HG02678 (cell line): ENCODE measurements around the gene PCNX1.

ENCODE experiments used
- ATAC-seq: cut with Tn5 transposase; IDR thresholded peaks from one replicate; pipeline ENCODE4 v1.9.1; 2021; ENCODE audit warnings: mild to moderate bottlenecking, moderate library complexity; ENCODE audit not compliant: unreplicated experiment

Gene PCNX1

DNA sequence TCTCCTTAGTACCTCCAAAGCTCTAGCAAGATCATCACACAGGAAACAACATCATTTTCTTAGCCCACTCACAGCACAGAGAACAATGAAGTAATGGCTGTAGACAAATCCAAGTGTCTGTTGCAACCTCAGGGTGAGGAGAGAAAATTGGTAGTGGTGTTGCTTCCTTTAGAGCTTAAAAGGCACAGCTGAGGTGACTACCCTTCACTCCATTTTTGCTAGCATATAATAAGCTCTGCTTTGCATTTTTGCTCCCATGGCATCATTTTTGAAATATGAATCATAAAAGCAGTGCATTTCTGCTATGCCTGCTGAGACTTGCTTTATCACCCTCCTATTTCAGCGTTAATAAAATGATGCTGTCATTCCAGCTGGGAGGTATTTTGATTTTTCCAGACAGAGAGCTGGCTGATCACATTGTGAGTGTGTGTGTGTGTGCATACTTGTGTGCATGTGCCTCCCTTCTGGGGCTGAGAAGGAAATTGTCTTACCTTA, 18.5 kb upstream of the PCNX1 start:
- no peak for ATAC-seq

DNA sequence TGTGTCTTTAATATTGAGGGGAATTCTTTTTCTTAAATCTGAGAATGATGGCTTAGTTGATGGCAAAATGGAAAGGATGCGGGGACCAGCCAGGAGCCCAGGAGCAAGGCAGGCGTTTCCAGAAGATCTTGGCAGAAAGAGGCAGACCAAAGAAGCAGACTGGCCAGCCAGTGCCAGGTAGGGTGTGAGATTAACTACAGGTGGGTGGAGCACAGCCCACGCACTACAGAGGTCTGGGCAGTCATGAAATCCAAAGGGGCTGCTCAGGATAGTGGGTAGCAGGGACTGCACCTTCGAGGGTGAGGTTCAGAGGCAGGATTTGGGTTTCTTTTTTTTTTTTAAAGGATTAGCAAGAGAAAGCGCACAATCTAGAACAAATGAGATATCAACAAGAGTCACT, 17.7 kb upstream of the PCNX1 start:
- ATAC-seq, result no peak

DNA sequence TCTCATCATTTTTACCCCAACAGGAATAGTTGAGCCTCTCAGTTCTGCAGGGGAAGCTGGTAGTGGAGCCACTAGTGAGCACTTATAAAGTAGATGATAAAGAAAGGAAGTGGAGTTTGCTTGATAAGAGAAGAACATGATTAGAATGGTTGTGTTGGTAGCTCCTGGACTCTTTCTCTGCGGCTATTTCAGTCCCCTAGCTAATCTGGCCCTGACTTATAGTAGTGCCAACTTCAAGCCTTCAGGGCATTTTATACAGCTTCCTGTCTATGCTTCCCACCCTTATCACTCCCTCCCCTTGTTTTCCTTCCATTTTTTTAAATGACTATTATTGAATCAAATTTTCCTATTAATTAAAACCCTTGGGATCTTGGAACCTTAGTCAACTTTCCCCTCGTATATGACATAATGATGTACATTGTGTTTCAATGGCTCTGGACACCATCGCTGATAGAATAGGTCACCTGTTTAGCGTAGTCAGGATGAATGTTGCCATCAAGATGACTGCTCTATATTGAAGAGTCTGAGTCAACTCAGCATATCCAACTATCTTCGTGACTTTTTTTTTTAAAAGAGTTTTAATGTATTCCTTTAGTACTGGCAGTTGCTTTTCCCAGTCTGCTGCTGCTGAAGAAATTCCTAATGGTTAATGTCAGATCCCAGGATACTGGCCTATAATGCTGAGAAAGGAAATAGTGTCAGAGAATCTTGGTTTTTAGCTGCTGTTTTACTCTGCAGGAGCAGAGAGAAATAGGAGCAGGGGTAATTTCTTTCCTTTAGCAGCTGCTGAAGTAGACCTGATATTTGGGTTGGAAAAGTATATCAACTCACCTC, 16.2 kb upstream of the PCNX1 start:
- no peak for ATAC-seq

DNA sequence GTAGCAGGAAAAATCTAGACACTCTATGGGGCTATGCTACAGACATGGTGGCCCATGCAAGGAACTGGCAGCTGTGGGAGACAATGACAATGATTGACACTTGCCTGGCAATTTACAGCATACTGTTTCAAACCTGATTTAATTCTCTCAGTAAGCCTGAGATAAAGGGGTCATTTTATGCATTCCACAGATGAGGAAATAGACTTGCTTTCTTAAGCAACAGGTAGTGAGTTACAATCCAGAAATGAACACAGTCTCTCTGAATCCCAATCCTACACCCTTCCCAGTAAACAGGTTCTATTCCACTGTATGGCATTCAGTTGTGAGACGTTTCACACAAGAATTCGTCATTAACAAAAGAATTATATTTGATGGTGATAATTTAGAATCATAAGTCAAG, 15.5 kb upstream of the PCNX1 start:
- ATAC-seq, result no peak

DNA sequence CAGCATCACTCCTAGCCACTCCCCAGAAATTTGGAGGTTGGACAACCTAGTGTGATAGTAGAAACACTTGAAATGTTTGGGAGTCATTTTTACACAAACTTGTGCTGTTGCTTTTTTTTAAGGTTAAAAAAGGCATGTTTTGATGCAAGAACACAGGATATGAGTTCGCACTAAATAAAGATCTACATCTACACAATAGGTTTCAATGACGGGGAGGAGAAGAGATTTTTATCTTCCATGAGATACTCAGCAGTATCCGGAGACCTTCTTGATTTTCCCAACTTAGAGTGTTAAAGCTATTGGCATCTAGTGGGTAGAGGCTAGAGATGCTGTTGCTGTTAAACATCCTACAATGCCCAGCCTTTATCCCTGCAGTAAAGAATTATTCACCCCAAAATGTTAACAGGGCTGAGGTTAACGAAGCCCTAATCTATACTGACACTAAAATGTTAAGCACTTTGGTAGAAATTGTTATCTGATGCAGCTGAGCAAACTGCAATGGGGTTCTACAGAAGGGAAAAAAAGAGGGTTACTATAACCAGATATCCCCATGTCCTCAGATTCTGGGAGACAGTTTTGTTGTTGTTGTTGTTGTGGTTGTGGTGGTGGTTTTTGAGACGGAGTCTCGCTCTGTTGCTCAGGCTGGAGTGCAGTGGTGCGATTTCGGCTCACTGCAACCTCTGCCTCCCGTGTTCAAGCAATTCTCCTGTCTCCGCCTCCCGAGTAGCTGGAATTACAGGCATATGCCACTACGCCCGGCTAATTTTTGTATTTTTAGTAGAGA, 14.0 kb upstream of the PCNX1 start:
- no peak for ATAC-seq

DNA sequence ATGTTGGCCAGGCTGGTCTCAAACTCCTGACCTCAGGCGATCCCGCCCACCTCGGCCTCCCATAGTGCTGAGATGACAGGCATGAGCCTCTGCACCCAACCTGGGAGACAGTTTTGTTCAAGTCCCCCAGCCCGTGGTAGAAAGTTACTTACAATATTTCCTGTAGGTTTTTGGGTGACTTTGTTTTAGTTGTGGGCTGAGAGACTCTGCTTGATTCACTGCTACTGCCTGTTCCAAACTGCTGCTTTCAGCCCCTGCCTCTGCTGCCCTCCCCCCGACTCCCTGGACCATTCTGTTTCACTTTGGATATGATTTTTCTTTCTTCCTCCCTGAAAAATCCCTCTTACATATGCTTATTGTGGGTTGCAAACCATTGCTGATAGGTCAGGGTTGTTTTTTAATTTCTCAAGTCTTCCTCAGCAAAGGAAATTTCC, 13.4 kb upstream of the PCNX1 start:
- no peak for ATAC-seq

DNA sequence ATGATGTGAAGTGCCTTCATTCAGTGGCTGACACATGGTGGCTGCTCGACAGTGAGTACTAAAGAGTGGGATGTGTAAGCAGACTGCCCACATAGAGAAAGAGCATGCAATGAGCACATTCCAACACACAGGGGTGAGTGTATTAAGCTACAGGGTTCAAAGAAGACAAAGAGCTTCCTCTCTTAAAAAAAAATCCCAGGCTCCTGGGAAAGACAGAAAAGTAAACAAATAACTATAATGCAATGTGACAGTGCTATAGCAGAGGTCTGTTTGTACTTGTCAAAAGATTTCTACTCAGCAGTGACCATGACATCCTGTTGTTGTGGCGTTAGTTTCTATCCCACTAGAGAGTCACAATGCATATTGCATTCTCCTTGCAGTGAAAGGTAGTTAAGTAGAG, 12.4 kb upstream of the PCNX1 start:
- ATAC-seq, result no peak

DNA sequence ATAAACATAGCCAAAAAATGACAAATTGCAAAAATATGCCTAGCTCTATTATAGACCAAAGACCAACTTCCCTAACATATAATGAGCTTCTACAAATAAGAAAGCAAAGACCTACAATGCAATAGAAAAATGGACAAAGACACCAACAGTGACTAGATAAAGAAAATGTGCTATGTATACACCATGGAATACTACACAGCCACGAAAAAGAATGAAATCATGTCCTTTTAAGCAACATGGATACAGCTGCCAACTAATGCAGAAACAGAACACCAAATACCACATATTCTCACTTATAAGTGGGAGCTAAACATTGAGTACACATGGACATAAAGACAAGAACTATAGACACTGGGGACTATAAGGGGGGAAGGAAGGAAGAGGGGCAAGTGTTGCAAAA, 10.9 kb upstream of the PCNX1 start:
- no peak for ATAC-seq

DNA sequence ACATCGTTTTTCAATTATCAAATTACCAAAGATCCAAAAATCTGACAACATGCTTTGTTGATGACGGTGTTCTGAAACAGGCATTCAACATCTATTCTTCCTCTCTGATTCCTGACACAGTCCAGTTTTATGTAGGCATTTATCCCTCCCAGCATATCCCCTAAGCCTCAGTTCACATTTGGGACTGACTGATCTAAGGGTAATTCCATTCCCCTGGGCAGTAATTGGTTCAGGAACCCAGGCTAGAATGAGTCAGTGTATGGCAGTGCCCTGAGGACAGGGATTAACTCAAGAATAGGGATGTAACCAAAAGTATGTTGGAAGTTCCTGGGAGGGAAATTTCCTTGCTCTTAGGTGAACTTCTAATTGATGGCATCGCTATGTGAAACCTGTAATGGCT, 10.3 kb upstream of the PCNX1 start:
- ATAC-seq, result no peak

DNA sequence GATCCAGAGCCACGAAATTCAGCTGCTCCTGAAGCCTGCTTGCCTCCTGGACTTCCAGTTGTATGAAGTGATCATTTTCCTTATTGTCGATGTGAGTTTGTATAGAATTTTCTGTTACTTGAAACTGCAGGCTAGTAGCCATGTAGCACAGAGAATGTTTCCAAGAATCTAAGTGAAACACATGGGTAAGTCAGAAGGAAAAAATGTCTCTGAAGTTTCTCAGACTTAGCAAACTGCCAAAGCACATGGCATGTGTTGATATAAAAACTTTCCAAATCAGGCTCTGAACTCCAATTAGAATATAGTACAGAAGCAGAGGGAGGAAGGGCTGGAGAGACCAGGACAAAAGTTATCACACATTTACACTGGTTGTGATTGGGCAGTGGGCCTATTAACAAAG, 9.8 kb upstream of the PCNX1 start:
- ATAC-seq, result no peak

DNA sequence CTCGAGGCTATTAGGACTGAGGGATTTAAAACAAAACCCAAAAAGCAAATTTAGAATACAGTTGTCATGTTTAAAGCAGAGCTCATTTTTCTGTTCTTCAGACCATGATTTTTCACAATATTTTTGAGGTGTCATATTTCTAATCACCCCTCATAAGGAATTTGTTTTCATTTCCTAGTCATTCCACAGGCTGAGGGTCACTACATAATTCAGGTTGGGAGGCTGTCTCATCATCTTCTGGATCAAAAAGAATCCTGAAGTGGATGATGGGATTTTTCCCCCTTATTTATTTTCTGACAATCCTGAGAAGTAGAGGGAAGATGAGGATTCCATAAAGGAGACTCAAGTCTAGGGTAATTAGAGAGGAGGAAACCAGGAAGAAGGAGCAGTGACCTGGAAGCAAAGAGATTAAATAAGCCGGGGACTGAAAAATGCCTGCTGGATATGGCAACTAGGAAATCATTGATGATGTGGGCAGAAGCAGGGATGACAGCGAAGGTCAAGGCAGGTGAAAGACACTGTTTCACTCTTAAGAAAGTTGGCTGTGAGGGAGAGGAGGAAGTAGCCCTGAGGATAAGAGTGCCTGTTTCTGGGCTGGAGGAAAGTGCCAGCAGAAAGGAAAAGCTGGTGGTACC, 9.0 kb upstream of the PCNX1 start:
- ATAC-seq, result no peak

DNA sequence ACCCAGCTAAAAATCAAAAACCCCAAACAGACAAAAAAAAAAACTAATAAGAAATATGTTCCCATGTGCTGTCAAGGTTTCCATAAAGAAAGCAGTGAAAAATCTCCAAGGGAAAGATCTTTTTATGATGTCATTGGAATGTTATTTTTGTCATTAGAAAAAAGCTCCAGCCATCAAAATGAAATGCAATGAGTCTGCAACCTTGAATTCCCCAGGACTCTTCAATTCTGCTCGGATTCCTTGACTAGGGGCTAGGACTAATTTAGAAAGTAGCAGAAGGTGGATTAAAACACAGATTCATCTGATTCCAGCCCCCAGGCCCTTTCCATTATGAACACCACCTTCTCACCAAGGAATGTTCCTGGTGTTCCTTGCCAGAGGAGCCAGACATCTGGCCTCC, 6.0 kb upstream of the PCNX1 start:
- ATAC-seq, result no peak

DNA sequence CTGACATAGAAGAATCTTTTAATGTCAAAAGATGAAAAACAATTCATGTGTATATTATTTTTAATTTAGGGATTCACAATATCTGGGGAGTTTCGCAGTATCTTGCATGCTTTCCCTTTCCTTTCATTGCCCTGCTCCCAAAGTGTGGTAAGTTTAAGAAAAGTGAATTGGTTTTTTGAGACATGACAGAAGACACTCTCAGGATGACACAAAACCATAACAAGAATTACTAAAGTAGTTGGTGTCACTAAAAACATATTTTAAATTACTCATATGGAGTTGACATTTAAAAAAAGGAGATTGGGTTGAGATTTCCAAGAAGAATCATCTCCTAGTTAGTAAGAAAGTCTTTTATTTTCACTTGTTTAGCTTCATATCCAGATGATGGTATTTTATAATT, 5.1 kb upstream of the PCNX1 start:
- ATAC-seq, result no peak

DNA sequence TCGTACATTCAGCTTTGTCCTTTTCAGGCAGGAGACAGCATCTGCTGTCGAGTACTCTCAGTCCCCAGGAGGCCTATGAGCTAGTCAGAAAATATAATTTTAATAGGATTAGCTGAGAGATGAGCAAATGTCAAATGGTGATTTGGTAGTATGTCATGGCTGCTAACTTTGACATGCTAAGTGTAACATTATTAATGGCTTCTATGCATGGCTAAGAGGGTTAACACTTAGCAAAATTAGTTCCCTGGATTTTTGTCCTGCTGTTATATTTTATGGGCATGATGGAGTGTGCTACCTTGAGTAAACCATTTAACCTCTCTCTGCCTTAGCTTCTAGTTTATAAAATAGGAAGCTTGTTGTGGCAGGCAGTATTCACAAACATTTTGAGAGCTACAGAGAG, 2.9 kb upstream of the PCNX1 start:
- ATAC-seq, result no peak

DNA sequence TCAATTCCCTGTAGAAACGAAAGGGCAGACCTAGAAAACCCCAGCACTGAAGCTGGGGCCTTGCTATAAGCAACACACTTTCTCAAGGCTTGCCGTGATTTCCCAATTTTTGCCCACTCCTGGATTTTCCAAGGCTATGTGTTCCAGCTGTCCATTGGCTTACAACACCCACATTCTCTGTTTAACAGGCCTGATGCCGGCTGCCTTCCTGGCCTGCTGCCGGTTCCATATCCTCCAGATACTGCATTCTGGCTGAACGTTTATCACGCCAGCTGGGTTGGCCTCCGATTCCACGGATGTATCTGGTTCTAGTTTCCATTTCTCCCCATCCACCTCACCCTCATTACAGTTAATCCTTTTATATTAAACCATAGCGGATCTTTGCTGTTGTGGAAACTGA, 2.0 kb upstream of the PCNX1 start:
- no peak for ATAC-seq

DNA sequence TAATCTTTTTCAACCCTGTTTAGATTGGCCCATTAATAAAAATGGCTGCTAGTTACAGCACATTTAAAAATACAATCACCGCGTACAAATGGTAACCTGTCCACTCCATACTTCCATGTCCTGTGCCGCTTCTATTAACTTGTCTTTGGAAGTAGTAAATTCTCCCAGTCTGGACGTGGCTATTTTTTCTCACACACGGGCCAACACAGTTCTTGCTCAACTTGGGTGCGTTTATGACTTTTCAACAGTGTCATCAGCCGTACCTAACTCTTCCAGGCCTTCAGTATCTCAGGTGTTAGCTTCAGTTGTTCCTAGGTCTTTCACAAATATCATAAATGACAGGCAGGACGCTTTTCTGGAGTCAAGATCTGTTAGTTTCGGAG, 475 bp upstream of the PCNX1 start:
- ATAC-seq, result no peak

DNA sequence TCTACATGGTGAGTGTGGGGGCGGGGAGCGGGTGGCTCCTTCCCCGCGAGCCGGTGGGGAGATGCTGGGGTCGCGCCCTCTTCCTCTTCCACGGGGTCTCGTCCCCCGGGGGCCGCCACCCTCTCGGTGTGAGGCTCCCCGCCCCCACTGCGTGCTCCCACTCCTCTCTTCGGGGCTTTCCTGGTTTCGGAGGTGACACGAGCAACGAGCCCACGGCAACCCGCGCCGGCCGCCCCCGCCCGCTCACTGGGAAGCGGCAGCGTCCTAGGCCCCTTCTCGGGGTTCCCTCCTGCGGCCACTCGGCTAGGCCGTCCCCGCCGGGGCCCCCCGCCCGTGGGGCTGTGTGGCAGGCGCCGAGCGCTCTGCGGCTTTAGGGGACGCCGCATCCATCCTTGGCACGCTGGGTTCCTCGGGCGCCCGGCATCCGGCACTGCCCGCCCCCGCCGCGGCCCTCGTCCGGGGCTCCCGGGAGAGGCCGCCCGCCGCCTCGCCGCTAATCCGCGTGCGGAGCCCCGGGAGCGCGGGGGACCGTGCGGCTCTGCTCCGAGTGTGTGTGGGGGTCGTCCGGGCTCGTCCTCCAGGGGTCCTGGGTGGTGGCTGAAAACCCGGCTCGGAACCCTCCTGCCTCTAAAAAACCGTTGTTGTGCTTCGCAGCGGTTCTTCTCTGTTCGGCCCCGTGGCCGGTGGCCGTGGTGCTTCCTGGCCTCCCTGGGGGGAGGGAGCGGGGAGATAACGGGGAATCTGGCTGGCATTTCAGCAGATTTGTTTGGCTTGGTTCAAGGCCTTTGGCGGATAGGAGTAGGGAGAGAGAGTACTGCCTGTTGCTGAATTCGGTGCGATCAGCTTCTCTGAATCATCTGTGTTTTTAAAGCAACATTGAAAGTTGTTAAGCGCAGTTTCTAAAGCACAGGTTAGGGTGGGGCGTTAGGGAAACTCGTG, 1.0 kb downstream of the PCNX1 start:
- peak; percentile 20 for ATAC-seq

DNA sequence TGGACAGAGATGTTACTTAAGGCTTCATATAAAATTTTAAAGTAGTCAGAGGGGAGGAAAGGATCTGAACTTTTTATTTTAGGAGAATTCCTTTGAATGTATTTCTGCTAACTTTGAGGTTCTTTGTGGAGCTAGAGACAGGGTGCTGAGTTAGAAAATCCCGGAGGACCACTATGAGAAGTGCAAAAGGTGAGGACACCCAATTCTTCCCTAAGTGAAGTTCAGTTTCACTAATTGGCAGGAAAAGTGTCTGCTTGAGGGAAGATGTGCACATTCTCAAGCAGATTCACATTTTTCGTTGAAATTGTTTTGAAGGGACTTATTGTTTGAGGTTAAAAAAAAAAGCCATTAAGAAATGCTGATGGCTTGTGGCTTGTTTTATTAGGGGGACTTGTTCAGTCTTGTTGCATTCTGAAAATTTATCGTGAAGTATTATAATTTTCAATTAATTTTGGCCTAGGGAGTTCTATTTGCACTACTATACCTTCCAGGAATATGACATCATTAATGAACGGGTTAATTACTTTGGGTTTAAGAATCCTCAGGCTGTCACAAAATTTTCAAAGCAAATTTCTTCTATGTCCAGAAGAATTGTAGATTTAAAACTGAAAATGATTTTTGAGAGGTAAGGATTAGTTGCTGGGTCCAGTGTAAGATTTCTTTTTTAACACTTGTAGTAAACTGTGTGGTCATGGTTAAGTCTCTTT, 1.8 kb downstream of the PCNX1 start:
- ATAC-seq, result no peak

DNA sequence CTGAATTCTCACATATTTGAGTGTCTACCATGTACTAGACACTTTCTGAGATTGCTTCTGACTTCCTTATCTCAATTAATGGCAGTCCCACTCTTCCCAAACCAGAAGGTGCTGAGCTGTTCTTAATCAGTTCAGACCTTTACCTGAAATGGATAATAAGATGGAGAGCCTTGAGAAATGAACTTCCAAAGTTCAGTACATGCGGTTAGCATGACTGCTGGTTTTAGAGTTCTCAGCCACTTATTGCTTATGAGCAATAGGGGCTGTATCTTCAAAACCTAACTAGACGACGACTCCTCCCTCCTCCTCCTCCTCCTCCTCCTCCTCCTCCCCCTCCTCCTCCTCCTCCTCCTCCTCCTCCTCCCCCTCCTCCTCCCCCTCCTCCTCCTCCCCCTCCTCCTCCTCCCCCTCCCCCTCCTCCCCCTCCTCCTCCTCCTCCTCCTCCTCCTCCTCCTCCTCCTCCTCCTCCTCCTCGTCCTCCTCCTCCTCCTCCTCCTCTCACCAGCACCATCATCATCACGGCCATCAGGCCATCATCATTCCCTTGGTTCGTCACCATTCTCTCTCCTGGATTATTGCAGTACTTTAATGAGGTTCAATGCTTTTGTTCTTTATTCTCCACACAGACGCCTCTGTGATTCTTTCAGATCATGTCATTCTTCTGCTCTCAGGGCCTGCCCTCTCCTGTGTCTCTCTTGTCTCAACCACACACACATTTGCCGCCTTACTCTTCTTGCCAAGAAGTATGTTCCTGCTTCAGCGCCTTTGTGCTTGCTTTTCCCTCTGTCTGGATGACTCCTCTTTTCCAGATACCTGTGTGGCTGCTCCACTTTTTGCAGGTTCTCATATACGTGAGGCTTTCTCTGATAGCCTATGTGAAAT, 2.7 kb downstream of the PCNX1 start:
- no peak for ATAC-seq
